IMR-90 (cell line): ENCODE results near the gene ARVCF.

Experiments
- CEBPB ChIP-seq: IDR thresholded peaks from 2 replicates; pipeline ENCODE4 v1.6.1; 2012; ENCODE audit warnings: low read depth, low read length, improper control_type of control experiment
- CTCF ChIP-seq: conservative IDR thresholded peaks from 2 replicates; pipeline ENCODE4 v1.5.1; 2012; ENCODE audit warnings: mild to moderate bottlenecking, low read depth, low read length, improper control_type of control experiment
- ELK1 ChIP-seq: fragments of 150-350 bp; IDR thresholded peaks from 2 replicates; pipeline ENCODE4 v1.6.1; 2016; ENCODE audit warnings: low read depth, mild to moderate bottlenecking, low read length, moderate library complexity, borderline replicate concordance
- FOS ChIP-seq: fragments of 150-350 bp; IDR thresholded peaks from 2 replicates; pipeline ENCODE4 v1.6.1; 2016; ENCODE audit warnings: low read depth, low read length
- MAFK ChIP-seq: IDR thresholded peaks from 2 replicates; pipeline ENCODE4 v1.6.1; 2012; ENCODE audit warnings: low read depth, low read length, improper control_type of control experiment
- MAZ ChIP-seq: IDR thresholded peaks from 2 replicates; pipeline ENCODE4 v1.6.1; 2012; ENCODE audit warnings: low read depth, mild to moderate bottlenecking, low read length, improper control_type of control experiment, moderate library complexity, borderline replicate concordance
- MXI1 ChIP-seq: IDR thresholded peaks from 2 replicates; pipeline ENCODE4 v1.6.1; 2012; ENCODE audit warnings: low read depth, mild to moderate bottlenecking, low read length, moderate library complexity, borderline replicate concordance
- POLR2A ChIP-seq: IDR thresholded peaks from 2 replicates; pipeline ENCODE4 v1.6.1; 2012; ENCODE audit warnings: mild to moderate bottlenecking, low read depth, low read length
- RAD21 ChIP-seq: IDR thresholded peaks from 2 replicates; pipeline ENCODE4 v1.6.1; 2012; ENCODE audit warnings: low read length, improper control_type of control experiment
- RCOR1 ChIP-seq: IDR thresholded peaks from 2 replicates; pipeline ENCODE4 v1.6.1; 2012; ENCODE audit warnings: mild to moderate bottlenecking, low read length, improper control_type of control experiment; ENCODE audit not compliant: insufficient replicate concordance
- USF2 ChIP-seq: fragments of 150-350 bp; IDR thresholded peaks from 2 replicates; pipeline ENCODE4 v1.6.1; 2017; ENCODE audit warnings: mild to moderate bottlenecking, antibody characterized with exemption, low read length, low read depth

GRCh38 chr22:20038574-20038973 lies 22.0 kb upstream of the ARVCF start:
- no peak for TF ChIP-seq POLR2A
- TF ChIP-seq CTCF, result no peak
- no peak for TF ChIP-seq MAFK
- no peak for TF ChIP-seq RAD21
- TF ChIP-seq RCOR1, result no peak
- TF ChIP-seq FOS, result no peak
- TF ChIP-seq ELK1, result no peak
- TF ChIP-seq USF2, result no peak
- TF ChIP-seq MAZ, result no peak
- TF ChIP-seq CEBPB, result no peak
- no peak for TF ChIP-seq MXI1
